HG03066 (cell line): ENCODE measurements around the gene CETP.
"Not testable (repeated sequence)": the region's sequence is repeated elsewhere in the genome, so short reads cannot be mapped to it uniquely, and the experiment has no call there.

Experiments
- ATAC-seq: cut with Tn5 transposase; IDR thresholded peaks from one replicate; pipeline ENCODE4 v1.9.1; 2021; ENCODE audit warnings: low read depth; ENCODE audit not compliant: unreplicated experiment

CETP gene

DNA sequence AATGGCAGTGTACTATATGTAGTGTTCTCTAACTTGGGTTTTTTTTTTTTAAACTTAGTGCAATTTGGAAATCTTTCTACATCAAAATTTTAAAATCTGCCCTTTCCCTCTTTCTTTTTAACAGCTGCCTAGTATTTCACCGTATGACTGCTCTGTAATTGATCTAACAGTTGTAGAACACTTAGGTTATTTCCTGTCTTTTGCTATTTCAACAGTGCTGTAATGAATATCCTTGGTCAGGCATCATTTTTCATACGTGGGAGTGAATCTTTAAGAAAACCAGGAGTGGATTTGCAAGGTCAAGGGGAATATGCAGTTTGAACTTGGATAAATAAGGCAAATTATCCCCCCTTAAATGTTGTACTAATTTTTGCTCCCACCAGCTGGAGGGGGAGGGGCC, 31.5 kb downstream of the CETP start:
- ATAC-seq: no peak

DNA sequence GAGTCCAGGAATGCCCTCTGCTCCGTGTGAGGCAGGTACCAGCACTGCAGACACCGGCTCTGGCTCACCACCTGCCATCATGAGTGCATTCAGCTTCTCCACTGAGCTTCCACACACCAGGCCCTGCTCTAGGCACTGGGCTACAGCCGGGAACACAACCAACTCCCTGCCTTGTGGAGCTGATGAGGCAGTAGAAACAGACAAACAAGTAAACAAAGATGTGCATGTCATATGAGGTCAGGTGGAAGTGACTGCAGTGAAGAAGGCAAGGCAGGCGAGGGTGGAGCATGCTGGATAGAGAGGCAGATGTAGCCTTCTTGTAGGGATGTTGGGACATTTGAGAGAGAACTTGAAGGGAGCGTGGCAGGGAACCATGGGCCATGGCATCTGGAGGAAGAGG, 32.6 kb downstream of the CETP start:
- ATAC-seq: no peak

DNA sequence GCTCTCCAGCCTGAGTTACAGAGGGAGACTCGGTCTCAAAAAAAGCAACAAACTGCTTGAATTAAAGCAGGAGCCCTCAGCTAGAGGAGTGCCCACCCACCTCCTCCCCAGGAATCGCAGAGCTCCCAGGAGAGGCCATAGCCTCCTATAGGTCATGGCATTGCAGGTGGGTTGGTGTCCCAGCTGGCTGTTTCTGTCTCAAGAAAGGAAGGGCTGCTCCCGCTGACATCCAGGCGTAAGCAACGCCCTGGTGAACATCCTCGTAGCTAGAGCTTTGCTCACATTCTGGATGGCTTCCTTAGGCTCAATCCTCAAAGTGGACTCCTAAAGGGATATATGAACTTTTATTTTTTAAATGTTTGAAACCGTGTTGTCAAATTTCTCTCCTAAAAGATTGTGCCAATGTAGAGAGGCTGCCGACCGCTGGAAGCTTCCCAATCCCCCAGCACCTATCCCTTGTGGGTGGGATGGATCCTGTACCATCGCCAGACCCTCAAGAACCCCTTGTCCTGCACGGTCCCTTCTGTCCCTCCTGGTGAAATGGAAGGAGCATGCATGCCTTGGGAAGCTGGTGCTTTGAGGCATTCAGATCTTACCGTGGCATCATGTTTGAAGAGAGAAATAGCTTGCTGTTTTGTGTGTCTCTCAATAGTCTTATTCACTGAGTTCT, 33.5 kb downstream of the CETP start:
- ATAC-seq: no peak

DNA sequence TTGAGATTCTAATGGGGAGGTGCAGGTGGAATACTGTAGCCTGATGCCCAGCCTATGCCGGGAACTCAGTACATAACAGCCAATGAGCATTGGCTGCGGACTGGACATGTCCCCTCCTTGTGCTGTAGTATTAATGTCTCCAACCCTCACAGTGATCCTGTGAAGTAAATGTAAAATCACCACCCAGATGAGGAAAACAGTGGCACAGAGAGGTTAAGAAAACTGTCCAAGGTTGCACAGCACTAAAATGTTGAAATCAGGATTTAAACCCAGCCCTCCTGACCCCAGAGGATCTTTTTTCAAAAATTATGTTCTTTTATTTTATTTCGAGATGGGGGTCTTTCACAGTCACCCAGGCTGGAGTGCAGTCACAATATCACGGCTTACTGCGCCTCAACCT, 35.5 kb downstream of the CETP start:
- ATAC-seq: no peak

DNA sequence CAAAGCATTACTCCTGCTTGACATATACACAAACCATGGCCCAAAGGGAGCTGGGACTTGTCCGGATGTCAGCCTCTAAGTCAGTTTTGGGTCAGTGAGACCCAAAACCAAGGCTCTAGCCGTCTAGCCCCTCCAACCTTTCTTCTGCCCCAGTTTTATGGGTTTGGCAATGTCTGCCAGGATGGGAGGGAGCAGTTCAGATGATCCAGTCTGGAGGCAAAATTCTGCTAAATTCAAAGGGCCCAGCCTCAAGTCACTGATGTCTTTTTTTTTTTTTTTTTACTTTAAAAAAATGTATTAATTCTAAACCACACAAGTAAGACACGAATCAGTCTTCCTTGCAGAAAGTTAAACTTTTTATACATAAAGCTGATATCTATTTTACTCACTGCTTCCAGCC, 36.2 kb downstream of the CETP start:
- no peak for ATAC-seq

DNA sequence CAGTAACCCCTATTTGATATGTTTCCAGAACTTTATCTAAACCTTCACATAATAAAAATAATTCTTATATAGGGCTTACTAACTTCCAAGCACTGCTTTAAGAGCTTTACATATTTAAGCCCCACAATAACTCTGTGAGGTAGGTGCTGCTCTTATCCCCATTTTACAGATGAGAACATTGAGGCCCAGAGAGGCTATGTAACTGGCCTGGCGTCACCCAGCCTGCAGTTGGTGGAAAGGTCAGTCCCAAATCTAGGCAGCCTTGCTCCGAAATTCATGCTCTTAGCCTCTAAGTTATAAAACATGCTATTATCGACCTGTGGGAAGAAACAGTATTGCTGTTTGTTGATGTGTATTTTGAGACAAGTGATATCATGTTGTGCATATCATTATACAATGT, 36.6 kb downstream of the CETP start:
- no peak for ATAC-seq

DNA sequence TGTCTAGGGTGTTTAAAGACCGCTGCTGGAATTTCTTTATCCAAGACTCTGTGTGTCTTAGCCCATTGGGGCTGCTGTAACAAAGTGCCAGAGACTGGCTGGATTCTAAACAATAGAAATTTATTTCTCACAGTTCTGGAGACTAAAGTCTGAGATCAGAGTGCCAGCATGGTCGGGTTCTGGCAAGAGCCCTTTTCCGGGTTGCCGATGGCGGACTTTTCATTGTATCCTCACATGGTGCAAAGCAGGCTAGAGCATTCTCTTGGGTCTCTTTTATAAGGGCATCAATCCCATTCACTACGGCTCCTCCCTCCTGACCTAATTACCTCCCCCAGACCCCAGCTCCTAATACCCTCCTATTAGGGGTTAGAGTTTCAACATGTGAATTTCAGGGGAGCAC, 37.1 kb downstream of the CETP start:
- ATAC-seq: no peak

DNA sequence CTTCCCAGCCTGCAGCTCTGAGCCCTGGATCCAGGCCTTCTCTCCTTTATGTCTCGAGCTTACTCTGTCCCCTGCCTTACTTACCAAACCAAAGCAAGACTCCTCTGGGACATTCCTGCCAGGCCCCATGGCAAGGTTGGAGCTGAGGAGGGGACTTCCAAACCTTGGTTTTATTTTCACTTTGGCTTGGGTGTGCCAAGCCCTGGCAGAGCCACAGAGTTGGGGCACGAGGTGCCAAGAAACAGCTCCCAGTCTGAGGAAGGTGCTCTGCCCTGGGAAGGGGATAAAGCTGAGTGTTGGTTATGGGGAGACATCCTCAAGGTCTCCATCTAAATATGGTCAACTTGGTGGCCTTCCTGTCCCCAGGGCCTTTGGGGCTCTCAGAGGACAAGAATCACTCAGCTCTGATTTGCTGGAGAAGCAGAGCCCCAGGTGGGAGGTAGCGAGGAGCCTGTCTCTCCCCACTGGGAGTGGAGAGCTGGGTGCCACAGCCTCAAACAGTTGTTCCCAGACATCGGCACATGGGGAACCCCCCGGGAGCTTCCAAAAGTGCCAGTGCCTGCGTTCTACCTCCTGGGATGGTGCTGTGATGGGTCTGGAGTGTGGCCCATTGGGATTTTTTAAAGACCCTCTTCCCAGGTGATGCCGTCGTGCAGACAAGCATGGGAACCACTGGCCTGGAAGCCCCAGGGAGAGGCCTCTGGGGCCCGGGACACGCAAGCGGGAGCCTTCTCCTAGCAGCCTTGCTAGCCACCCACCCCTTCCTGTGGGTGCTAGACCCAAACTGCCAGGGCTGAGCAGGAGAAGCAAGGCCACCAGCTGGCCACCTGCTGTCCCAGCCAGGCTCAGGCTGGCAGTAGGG, 37.9 kb downstream of the CETP start:
- no peak for ATAC-seq

DNA sequence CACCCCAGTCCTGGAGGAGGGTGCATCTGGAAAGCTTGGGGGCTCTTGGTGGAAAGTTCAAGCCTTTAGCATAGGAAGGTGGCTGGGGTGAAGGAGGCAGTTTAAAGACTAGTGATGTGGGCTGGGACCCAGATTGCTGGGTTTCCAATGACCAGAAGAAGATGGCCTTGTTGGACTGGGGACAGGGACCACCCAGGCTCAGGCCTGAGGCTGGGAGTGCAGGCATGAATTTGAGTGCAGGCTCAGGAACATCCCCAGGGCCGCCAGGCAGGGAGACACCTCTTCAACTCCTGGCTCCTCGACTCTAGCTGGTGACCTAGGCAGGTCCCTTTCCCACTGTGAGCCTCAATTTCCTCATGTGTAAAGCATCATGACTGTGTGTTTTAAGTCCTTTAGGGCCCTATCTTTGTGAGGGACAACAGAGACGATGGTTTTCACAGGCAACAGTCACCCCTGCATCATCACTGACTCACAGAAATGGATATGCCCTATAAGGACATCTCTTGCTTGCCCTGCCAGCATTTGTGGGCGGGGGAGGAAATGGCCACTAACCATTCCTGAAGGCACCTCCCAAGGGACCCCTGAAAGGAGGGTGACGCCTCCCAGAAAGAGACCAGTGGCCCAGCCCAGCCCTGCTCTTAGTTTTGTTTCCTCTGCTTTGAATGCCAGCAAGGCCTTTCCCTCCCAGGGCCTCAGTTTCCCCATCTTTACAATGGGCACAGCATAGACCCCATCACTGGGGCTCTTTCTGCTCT, 38.7 kb downstream of the CETP start:
- ATAC-seq: no peak

DNA sequence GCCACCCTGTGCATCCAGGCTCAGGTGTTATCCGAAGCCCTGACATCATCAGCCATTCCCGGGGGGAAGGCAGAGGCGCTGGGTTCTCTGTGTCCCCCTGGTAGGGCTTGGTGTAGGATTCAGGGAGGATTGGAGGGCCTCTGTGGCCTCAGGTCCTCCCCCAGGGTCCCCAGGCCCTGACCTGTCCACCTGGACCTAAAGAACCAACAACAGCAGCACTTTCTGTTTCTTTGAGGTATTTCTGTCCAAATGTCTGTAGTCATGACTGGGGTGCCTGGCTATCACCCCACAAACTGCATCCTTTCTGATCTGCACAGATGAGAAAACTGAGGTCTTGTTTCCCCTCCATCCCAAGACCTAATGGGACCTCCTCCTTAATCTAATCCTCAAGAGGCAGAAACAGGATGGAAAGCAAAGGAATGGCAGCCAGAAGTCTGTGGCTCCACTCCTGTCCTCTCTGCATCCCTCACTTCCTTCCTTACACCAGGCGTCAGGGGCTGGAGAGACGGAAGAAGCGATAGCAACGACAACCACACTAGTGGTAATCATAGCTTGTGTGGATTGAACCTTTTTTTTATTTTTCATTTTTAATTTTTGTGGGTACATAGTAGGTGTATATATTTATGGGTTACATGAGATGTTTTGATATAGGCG, 39.4 kb downstream of the CETP start:
- no peak for ATAC-seq

DNA sequence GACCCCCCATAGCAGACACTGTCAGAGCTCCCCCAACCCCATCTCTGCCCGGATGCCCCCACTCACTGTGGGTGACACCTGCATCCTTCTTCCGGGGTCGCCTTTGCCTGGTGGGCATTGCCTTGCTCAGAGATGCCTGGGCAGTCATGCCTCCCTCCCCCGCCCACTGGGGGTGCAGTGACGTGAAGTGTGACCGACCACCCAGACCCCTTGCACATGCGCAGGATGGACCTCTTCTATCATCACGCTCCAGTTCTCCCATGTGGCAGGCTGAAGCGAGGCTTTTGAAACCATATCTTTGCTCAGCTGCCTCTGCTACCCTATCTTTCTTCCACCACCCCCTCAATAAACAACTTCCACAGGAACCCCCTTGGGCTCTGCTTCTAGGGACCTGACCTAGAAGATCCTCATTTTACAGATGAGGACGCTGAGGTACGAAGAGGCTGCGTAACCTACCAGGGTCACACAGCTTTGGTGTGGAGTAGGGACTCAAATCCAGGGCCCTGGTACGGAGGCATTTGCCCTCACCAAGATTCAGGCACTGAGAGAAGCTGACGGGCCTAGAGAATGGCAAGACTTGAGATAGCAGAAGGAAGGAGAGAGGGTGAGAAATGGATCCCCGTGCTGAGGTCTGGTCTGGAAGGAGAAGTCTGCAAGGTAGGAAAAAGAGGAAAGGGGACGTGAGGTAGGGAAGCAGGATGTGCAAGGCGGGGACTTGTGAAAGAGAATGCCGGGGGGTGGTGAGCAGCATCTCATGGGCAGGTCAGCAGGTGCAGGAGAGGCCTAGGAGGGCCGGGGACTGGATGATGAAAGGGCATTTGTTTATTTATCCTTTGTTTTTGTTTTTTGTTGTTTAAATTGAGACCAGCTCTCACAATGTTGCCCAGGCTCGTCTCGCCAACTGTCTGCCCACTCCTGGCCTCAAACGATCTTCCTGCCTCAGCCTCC, 42.0 kb downstream of the CETP start:
- ATAC-seq: no peak

DNA sequence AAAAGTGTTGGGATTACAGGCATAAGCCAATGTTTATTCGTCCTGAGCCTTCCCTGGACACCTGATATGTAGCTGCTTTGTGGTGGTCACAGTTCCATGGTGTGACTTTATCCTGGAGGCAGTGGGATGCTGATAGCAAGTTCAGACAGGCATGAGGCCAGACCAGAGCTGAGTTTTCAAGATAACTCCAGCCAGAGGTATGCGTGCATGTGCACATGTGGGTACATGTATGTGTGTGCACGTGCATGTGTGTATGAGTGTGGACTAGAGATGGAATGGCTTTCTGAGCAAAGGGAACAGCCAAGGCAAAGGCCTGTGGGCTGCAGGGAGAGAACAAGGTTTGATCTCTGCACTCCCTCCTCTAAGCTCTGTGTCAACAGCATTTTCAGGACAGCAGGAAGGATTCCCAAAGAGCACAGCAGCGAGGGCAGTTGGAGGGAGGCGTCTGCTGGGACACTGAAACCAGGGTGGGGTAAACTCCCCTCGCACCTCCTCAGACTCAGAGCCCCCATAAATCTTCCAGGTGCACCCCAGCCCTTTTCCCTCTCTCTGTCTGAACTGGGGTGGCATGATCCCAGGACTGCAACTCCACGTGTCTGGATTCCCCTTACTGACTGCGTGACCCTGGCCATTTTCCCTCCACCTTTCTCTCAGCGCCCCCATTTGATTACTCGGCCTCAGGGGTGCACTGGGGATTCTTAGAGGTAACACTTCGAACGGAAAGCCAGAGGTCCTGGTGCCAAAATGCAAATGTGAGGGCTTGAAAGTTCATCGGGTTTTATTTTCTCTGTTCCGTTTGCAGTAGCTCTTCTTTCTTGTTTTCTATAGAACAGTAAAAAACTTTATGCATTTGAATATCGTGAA, 42.9 kb downstream of the CETP start:
- no peak for ATAC-seq

DNA sequence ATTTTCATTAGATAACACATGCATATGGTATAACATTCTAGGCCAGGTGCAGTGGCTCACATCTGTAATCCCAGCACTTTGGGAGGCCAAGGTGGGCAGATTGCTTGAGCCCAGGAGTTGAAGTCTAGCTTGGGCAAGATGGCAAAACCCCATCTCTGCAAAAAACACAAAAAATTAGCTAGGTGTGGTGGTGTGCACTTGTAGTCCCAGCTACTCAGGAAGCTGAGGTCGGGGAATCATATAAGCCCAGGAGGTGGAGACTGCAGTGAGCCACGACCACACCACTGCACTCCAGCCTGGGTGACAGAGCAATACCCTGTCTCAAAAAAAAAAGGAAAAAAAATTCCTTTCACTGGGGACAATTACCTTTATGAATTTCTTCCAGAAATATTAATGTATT, 43.8 kb downstream of the CETP start:
- not testable (repeated sequence) for ATAC-seq

DNA sequence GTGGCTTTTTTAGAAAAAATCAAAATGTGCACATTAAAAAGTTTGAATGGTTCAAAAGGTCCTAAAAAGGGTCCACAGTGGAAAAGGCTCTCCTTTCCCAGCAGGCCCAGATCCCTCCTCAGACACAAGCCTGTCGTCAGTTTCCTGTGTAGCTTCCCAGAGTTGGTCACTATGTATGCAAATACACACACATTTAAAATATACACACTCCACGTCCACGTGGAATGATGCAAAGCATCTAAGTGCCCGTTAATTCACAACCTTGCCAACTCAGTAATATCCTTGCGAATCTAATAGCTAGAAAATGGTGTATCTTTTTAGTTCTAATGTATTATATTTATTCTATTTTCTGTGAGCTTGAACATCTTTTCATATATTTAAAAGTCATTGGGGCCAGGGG, 45.3 kb downstream of the CETP start:
- ATAC-seq: no peak

DNA sequence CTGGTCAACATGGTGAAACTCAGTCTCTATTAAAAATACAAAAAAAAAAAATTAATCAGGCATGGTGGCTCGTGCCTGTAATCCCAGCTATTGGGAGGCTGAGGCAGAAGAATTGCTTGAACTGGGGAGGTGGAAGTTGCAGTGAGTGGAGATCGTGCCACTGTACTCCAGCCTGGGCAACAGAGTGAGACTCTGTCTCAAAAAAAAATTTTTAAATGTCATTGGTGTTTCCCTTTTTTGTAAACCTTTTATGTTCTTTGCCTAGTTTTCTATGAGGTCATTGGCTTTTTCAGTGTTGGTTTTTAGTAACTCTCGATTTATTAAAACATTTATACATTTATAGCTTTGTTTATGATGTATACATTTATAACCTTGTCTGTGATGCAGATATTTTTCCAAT, 45.8 kb downstream of the CETP start:
- no peak for ATAC-seq

DNA sequence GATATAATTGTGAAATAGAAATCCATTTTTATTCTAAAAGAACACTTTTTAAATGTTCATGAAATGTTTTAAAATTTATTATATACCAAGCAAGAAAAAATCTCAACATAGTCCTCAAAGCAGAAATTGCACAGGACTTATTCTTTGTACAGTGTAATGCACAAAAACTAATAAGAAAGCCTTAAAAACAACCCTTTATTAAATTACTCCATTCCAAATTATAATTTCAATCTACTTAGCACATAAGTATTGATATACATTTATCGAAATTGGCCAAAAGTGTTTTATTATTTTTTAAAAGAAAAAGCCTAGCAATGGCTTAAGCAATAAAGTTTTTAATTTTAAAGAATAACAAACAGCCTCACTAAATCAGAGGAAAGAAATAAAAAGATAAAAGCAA, 46.7 kb downstream of the CETP start:
- ATAC-seq: no peak

DNA sequence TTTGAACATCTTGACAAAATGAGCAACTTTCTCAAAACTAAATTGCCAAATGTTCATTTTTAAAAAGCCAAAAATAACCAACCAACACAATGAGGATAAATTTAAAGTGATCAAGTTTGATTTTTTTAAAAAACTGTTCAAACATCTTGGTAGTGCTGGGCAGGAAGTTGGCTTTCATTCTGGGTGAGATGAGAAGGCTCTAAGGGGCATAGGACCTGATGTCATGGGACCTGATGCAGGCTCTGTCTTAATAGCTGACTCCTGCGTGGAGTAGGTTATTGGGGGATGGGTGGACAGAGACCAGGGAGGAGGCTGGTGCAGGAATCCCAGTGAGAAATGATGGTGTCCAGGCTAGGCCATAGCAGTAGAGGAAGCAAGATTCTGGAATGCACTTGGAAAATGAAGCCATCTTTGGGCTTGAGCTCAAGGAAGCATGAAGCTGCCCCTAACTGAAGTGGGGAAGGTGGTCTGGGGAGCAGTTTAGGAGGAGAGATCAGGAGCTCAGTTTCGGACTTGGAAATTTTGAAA, 48.0 kb downstream of the CETP start:
- ATAC-seq: no peak

DNA sequence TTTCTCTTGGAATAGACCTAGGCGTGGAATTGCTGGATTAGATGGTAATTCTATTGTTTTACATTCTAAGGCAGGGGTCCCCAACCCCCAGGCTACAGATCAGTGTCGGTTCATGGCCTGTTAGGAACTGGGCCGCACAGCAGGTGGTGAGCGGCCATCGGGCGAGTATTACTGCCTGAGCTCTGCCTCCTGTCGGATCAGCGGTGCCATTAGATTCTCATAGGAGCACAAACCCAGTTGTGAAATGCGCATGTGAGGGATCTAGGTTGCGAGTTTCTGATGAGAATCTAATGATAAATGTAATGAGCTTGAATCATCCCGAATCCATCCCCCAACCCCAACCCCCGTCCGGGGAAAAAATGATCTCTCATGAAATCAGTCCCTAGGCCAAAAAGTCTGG, 50.6 kb downstream of the CETP start:
- no peak for ATAC-seq

DNA sequence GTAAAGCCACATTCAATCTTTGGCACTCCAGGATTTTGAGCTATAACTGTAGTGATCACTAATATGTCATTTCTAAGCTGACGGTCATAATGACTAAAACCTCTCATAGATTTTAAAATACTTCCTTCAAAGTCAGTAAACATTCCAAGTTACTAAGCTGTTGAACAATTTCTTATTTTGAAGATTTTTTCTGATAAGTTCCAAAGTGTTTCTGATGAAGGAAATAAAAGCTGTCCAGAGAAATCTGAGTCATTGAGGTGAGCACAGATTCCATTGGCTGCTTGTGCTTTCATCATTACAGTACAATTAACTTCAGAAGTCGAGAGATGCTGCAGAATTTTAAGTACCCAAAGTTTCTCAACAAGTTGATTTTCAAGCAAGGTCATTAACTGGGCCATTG, 51.5 kb downstream of the CETP start:
- no peak for ATAC-seq
